Nephron progenitor cell (in vitro differentiated cells): ENCODE results near the gene IL16.

Experiments used
- DNase-seq: peaks from one replicate; pipeline ENCODE4 v3.0.0; 2021
- H3K27ac Mint-ChIP-seq: 2 replicates; pipeline ENCODE4 v1.8.0; 2021; ENCODE audit warnings: mild to moderate bottlenecking, moderate library complexity, mixed read lengths
- H3K27me3 Mint-ChIP-seq: 2 replicates; pipeline ENCODE4 v1.8.0; 2021; ENCODE audit warnings: mild to moderate bottlenecking, low read depth, mixed read lengths; ENCODE audit not compliant: poor library complexity
- H3K36me3 Mint-ChIP-seq: 2 replicates; pipeline ENCODE4 v1.8.0; 2021; ENCODE audit warnings: low read depth, mixed read lengths
- H3K4me1 Mint-ChIP-seq: 2 replicates; pipeline ENCODE4 v1.8.0; 2021; ENCODE audit warnings: mixed read lengths
- H3K4me3 Mint-ChIP-seq: 2 replicates; pipeline ENCODE4 v1.8.0; 2021; ENCODE audit warnings: mild to moderate bottlenecking, moderate library complexity, mixed read lengths
- H3K9me3 Mint-ChIP-seq: 2 replicates; pipeline ENCODE4 v1.8.0; 2021; ENCODE audit warnings: mild to moderate bottlenecking, moderate library complexity, mixed read lengths
- TF ChIP-seq, protein P1 (sequence below): fragments of 200-600 bp; sonication (generic); IDR thresholded peaks from 2 replicates; pipeline ENCODE4 v1.5.0; 2021; ENCODE audit warnings: antibody characterized with exemption

The IL16 gene

DNA sequence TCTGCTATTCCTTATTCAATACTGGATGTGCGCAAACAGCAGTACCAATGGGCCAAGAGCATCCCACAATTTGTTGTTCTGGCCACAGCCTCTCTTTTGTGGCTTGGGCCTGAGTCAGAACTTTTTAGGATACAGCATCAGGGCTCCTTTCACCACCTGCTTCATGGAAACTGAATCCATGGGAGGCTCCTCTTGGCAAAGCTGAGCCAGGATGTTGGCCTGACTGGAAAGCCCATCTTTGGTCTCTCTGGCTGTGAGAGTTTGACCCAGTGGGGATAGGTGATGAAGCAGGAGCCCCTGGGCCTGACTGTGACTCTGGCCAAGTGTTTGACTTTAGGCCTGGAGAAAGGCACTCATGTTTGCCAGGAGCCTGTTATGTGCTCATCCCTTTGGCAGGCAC lies 27.6 kb downstream of the IL16 start:
- no peak for DNase-seq
- Mint-ChIP-seq H3K4me3 (no peak overlapping the region), H3K27me3 (peaks cover 15% of the 10 kb centered on the region)

DNA sequence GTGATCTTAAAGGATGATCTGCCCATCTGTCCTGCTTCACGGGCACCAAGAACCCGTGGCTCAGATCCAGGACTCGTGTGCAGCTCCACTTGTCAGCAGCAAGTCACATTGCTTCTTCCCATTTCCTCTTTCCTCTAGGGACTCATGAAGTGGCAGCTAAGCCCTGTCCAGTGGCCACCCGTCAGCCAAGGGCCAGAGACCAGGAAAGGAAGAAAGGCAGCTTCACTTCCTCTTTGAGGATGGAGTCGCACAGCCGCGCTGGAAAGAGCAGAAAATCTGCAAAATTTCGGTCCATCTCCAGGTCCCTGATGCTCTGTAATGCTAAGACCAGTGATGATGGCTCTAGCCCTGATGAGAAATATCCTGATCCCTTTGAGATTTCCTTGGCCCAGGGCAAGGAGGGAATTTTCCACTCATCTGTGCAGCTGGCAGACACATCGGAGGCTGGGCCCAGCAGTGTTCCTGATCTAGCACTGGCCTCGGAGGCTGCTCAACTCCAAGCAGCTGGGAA lies 28.5 kb downstream of the IL16 start:
- H3K36me3 Mint-ChIP-seq = no peaks in the 10 kb centered on the region
- H3K9me3 Mint-ChIP-seq = no peaks in the 10 kb centered on the region
- peaks cover 15% of the 10 kb centered on the region for H3K27me3 Mint-ChIP-seq
- H3K4me1 Mint-ChIP-seq = peaks cover 6% of the 10 kb centered on the region
- no peak for DNase-seq
- no peak overlapping the region for H3K4me3 Mint-ChIP-seq
- no peak overlapping the region for H3K27ac Mint-ChIP-seq
- TF ChIP-seq, protein P1, sequence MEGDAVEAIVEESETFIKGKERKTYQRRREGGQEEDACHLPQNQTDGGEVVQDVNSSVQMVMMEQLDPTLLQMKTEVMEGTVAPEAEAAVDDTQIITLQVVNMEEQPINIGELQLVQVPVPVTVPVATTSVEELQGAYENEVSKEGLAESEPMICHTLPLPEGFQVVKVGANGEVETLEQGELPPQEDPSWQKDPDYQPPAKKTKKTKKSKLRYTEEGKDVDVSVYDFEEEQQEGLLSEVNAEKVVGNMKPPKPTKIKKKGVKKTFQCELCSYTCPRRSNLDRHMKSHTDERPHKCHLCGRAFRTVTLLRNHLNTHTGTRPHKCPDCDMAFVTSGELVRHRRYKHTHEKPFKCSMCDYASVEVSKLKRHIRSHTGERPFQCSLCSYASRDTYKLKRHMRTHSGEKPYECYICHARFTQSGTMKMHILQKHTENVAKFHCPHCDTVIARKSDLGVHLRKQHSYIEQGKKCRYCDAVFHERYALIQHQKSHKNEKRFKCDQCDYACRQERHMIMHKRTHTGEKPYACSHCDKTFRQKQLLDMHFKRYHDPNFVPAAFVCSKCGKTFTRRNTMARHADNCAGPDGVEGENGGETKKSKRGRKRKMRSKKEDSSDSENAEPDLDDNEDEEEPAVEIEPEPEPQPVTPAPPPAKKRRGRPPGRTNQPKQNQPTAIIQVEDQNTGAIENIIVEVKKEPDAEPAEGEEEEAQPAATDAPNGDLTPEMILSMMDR = no peak

More for the DNA sequence above, 27.6 kb downstream of the IL16 start:
- TF ChIP-seq, protein P1 = no peak
- Mint-ChIP-seq H3K9me3 (no peaks in the 10 kb centered on the region), H3K27ac (no peak overlapping the region), H3K36me3 (no peaks in the 10 kb centered on the region), H3K4me1 (peaks cover 6% of the 10 kb centered on the region)

DNA sequence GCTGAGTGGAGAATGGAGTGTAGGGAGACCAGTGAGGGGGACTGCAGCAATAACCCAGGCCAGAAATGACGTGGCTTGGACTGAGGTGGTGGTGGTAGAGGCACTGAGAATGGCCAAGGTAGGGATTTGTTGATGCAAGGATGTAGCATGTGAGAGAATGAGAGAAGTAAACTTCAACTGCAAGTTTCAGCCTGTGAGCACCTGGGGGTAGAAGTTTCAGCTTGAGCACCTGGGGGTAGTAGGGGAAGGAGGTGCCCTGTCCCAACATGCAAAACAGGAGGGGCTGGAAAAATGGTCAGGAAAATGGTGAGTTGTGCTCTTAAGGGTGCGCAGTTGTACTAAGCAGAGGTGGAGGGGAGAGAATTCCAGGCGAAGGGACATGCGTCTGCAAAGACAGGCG lies 31.0 kb downstream of the IL16 start:
- Mint-ChIP-seq H3K27me3 (peaks cover 11% of the 10 kb centered on the region), H3K9me3 (no peaks in the 10 kb centered on the region), H3K27ac (no peak overlapping the region), H3K4me3 (no peak overlapping the region), H3K4me1 (no peaks in the 10 kb centered on the region), H3K36me3 (no peaks in the 10 kb centered on the region)
- DNase-seq = no peak
- TF ChIP-seq, protein P1 = no peak

DNA sequence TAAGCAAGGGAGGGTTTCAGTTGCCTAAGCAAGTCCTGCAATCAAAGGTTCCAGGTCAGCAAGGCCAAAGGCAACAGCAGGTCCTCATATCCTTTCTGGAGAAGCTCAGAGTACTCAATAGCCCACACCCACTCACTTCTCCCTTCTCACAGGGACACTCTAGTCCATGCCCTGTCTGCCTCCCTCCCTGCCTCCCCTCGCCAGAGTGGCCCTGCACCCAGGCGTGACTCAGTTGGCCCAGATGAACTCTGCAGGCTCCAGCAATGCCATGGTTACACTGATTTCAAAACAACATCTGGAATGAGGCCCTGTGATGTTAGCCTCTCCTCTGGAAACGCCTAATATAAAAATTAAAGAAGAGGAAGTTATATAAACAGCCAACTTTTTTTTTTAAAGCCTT lies 32.9 kb downstream of the IL16 start:
- TF ChIP-seq, protein P1 = no peak
- no peak overlapping the region for H3K4me3 Mint-ChIP-seq
- DNase-seq = no peak
- H3K36me3 Mint-ChIP-seq = no peaks in the 10 kb centered on the region
- H3K27ac Mint-ChIP-seq = no peak overlapping the region
- no peaks in the 10 kb centered on the region for H3K4me1 Mint-ChIP-seq
- peaks cover 11% of the 10 kb centered on the region for H3K27me3 Mint-ChIP-seq
- no peaks in the 10 kb centered on the region for H3K9me3 Mint-ChIP-seq

DNA sequence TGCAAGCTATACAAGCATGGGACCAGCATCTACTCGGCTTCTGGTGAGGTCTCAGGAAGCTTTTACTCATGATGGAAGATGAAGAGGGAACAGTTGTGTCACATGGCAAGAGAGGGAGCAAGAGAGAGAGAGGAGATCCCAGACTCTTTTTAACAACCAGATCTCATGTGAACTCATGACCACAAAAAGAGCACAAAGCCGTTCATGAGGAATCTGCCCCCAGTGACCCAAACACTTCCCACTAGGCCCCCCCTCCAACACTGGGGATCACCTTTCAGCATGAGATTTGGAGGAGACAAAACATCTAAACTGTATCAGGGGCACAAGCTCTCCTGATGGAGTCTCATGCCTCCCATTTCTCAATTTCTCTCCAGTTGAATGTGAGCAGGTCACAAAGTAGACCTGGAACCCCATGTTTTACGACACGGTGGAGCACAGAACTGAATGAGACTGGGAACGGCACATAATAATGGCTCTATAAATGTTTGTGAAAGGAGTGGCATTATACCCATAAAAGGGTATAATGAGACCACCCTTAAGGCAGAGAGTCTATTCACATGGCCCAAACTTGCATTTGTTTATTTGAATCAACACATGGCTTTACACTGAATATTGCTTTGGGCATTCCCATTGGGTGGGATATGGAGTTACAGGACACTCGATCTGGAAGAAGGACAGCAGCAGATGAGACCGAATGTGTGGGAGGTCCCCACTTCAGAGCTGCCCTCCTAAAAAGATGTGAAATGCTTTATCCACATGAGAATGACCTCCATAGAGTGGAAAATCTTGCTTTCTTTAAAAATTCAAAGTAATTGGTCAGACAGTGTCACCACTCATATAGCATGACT lies 38.8 kb downstream of the IL16 start:
- Mint-ChIP-seq H3K4me1 (peaks cover 22% of the 10 kb centered on the region), H3K36me3 (no peaks in the 10 kb centered on the region), H3K4me3 (no peak overlapping the region), H3K27ac (peak overlapping the region; percentile 32), H3K27me3 (peaks cover 3% of the 10 kb centered on the region), H3K9me3 (no peaks in the 10 kb centered on the region)
- TF ChIP-seq, protein P1 = no peak
- no peak for DNase-seq

DNA sequence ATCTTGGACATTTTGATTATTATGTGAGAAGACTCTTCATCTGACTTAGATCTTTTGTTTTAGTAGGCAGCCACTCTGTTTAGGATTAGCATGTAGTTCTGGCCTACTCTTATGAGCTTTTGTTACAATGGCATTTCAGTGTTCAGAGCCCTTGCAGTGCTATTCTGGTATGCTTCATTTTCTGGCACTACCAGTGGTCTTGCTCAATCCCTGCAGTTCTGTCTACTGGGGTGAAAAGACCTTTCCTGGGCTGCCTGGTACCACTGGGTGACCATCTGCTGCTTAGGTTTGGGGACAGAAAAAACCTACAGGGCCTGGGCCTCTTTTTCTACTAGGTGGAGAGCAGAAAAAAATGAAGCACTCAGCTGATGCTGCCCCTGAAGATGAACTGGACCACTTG lies 42.5 kb downstream of the IL16 start:
- H3K27me3 Mint-ChIP-seq = peaks cover 3% of the 10 kb centered on the region
- TF ChIP-seq, protein P1 = no peak
- H3K4me1 Mint-ChIP-seq = peaks cover 22% of the 10 kb centered on the region
- no peaks in the 10 kb centered on the region for H3K36me3 Mint-ChIP-seq
- no peak overlapping the region for H3K4me3 Mint-ChIP-seq
- peaks cover 24% of the 10 kb centered on the region for H3K9me3 Mint-ChIP-seq
- DNase-seq = no peak
- H3K27ac Mint-ChIP-seq = no peak overlapping the region
